Measurements from ENCODE around the gene OCIAD2.
"Not testable (repeated sequence)": the region's sequence is repeated elsewhere in the genome, so short reads cannot be mapped to it uniquely, and the experiment has no call there.

Gene OCIAD2

GRCh38 chr4:48854982-48855381 is 51.6 kb downstream of the OCIAD2 start:
- no peak for DNase-seq

- DNase-seq = no peak
These were observed 52.2 kb downstream of the OCIAD2 start for GRCh38 chr4:48854395-48854683.

GRCh38 chr4:48853604-48854394 is 52.8 kb downstream of the OCIAD2 start:
- DNase-seq = no peak

- no peak for DNase-seq
These were observed 54.9 kb downstream of the OCIAD2 start for GRCh38 chr4:48851651-48852050.

GRCh38 chr4:48848799-48849198 is 57.8 kb downstream of the OCIAD2 start:
- DNase-seq = not testable (repeated sequence)

- DNase-seq = no peak
These were observed 61.7 kb downstream of the OCIAD2 start for GRCh38 chr4:48844843-48845242.

- DNase-seq = no peak
These were observed 65.3 kb downstream of the OCIAD2 start for GRCh38 chr4:48841045-48841827.

- DNase-seq = no peak
These were observed 69.9 kb downstream of the OCIAD2 start for GRCh38 chr4:48836658-48837057.
